AG10803 (cell line): ENCODE results near the gene RPLP2.

ENCODE experiments used
- DNase-seq: peaks from one replicate; pipeline ENCODE4 v3.0.0; 2010; ENCODE audit warnings: low read depth
- H3K4me3 ChIP-seq: 2 replicates; pipeline ENCODE4 v1.5.1; 2011; ENCODE audit warnings: mild to moderate bottlenecking, low read length, control low read depth
- CTCF ChIP-seq: conservative IDR thresholded peaks from 2 replicates; pipeline ENCODE4 v1.5.1; 2011; ENCODE audit warnings: mild to moderate bottlenecking, low read length, control low read depth, inconsistent platforms

Gene RPLP2

DNA sequence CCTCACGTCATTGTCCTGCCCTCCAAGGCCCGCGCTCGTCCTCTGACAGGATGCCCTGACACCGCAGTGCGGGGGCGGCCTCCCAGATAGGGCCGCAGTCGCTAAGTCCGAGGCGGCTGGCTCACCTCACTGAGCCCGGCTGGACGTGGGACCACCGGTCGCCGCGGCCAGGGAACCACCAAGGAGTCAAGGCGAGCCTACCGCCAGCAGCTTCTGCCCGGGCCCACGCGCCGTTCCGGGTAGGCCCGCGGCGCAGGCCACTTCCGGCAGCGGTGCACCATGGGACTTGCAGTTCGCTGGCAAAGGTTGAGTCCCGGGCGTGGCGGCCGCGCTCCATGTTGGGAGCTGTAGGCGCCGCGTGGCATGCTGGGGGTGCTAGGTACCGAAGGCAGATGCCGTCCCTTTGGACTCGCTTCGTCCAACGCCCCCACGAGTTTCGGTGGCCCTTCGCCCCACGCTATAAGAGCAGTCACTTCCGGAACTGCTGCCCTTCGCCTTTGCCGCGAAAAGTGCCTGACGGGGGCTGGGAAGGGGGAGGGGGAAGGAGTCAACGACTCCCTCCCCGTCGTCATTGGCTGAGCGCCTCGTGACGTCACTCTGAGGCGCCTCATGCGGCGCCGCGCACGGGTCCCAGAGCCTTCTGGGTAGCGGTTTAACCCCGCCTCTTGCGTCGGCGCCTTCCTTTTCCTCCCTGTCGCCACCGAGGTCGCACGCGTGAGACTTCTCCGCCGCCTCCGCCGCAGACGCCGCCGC, at the start of gene RPLP2:
RPLP2 (plus strand) TSS at position 681 of the 753 bp plus-strand sequence. CDS start 268 bp downstream, outside the sequence.
- TF ChIP-seq CTCF: no peak
- peak; percentile 97 for DNase-seq
- peak within 1 kb of the TSS; percentile 90 for H3K4me3 ChIP-seq

- no peak for TF ChIP-seq CTCF
- no peak overlapping the region for H3K4me3 ChIP-seq
- DNase-seq: no peak
Observed at GRCh38 chr11:760236-760635, 49.5 kb upstream of the RPLP2 start.

DNA sequence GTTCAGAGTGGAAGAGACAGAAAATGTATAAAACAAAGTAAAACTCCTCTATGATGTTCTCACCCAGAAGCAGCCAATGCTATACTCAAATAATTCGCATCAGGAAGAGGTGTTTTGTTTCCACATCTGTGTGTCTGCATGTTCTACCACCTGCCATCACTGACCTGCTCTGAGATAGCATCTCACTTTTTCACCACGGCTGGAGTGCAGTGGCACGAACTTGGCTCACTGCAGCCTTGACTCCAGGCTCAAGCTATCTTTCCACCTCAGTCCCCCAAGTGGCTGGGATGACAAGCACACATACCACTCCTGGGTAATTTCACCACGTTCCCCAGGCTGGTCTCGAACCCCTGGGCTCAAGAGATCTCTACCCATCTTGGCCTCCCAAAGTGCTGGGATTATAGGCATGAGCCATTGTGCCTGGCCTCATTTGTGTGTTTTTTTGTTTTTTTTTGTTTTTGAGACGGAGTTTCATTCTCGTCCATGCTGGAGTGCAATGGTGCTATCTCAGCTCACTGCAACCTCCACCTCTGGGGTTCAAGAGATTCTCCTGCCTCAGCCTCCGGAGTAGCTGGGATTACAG, 48.1 kb upstream of the RPLP2 start:
- H3K4me3 ChIP-seq: no peak overlapping the region

DNA sequence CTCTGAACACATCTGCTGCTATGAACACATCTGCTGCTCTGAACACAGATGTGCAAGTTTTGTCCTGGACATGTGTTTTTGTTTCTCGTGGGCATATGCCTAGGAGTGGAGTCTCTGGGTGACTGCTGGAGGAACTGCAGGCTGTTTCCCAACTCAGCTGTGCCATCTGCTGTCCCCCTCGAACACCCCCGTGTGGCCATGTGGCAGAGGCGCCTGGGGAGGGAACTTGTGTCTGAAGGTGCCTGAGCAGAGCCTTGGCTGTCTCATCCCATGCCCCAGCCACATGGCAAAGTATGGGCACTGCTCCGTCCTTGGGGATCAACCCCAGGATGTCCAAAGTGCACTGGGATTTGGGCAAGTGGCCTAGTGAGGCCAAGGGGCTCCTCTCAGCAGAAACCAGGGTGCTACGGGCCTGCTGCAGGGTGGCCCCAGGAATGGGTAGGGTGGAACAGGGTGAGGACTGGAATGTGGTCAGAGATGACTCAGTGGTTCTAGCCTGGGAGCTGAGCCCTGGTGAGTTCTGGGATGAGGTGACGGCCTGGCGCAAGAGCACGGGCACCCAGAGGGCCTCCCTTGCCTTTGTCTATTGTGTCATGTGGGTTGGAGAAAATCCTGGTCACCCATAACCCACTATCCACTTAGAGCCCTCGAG, 47.2 kb upstream of the RPLP2 start:
- H3K4me3 ChIP-seq: no peak overlapping the region
- DNase-seq: peak; percentile 89
- peak; percentile 50 for TF ChIP-seq CTCF

More for the DNA sequence above, 48.1 kb upstream of the RPLP2 start:
- DNase-seq: no peak
- no peak for TF ChIP-seq CTCF

DNA sequence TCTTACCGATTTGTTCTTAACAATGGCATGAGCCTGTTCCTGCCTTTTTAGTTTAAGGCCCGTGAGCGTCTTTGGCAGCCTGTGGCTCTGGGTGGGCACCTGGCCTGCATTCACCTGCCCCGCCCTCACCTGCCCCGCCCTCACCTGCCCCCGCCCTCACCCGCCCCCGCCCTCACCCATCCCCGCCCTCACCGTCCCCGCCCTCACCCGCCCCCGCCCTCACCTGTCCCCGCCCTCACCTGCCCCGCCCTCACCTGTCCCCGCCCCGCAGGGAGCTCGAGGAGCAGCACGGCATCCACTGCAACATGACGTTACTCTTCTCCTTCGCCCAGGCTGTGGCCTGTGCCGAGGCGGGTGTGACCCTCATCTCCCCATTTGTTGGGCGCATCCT, 46.7 kb upstream of the RPLP2 start:
- H3K4me3 ChIP-seq: no peak overlapping the region
- no peak for TF ChIP-seq CTCF
- DNase-seq: no peak

DNA sequence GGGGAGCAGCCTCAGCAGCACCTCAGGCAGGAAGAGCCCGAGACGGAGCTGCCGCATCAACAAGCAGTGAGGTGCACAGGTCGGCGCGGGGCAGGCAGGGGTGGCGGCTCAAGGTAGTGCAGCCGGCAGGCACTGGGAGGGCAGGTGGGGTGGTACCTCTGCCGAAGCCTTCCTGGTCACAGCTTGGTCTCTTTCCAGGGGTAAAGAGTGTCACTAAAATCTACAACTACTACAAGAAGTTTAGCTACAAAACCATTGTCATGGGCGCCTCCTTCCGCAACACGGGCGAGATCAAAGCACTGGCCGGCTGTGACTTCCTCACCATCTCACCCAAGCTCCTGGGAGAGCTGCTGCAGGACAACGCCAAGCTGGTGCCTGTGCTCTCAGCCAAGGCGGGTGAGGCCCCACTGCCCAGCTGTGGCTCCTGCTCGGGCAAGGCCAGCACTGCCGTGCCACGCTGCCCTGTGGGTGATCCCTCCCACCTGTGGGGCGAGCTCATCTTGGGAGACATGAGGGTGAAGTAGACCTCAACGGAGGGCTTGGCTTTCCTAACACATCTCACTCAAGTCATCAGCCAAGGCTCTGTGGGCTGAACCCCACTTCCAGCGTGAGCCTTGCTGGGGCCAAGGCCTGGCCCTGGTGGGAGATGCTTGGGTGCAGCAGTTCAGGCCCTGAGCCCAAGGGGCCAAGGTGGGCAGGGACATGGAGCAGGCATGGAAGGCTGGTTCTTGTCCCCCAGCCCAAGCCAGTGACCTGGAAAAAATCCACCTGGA, 46.0 kb upstream of the RPLP2 start:
- no peak for TF ChIP-seq CTCF
- no peak for DNase-seq
- H3K4me3 ChIP-seq: no peak overlapping the region
